DMS153 treated with DMSO at 0.1 percent for 48 hours (cell line): ENCODE results near the gene BTBD18.

Experiments
- DNase-seq: peaks from one replicate; lab custom pipeline; 2025; ENCODE audit not compliant: unreplicated experiment; lab: John Stamatoyannopoulos, UW

Gene BTBD18

GRCh38 chr11:57776577-57777210 is 25.1 kb upstream of the BTBD18 start:
- no peak for DNase-seq

DNA sequence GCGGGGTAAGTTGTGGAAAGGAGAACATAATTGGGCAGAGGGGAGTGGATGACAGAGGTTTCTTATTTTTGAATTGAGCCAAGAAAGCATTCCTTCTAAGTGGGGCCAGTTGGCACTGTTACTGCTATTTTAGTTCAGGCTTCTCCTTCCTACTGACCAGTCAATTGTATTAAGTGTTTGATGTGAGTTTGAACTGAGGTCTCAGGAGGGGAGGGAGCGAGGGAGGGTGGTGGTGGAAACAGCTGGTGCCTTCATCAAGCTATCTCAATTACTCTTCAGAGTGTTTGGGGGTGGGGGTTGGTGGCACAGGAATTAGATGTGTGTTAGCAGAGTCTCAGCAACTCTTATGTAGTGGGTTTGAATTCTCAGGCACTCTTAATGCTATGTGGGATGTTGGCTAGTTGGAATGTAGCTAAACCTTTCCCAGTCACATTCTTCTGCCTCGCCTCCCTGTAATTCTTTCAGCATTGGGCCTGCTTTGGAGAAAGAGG is 24.5 kb upstream of the BTBD18 start:
- no peak for DNase-seq

DNA sequence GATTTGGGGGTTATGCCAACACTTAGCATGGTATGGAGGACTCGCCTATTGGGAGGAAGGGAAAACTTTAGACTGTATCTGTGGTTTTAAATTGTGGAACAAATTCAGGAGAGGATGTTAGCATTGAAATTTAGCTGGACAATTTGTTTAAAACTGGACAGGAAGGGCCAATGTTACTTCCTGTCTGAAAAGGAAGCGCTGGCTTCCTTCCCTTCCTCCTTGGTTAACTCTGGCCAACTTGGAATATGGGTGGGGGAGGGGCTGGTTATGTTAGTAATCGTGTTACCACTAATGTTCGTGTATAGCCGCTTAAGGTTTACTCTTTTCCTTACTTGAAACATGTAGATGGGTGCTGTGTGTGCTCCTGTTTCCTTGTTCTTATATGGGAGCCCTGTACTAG is 23.9 kb upstream of the BTBD18 start:
- DNase-seq = no peak

DNA sequence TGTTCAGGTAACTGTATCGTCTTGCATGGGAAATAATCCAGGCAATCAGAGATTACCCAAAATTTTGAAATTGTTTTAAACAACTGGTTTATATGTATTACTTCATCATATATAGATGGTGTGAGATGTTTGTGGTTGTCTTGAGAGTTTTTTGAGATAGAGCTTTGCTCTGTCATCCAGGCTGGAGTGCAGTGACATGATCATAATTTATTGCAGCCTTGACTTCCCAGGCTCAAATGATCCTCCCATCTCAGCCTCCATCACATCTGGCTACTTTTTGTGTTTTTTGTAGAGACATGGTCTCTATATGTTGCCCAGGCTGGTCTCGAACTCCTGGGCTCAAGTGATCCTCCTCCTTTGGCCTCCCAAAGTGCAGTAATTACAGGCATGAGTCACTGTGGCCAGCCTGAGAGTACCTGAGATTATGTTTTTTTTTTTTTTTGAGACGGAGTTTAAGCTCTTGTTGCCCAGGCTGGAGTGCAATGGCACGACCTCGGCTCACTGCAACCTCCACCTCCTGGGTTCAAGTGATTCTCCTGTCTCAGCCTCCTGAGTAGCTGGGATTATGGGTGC is 21.5 kb upstream of the BTBD18 start:
- DNase-seq = no peak

DNA sequence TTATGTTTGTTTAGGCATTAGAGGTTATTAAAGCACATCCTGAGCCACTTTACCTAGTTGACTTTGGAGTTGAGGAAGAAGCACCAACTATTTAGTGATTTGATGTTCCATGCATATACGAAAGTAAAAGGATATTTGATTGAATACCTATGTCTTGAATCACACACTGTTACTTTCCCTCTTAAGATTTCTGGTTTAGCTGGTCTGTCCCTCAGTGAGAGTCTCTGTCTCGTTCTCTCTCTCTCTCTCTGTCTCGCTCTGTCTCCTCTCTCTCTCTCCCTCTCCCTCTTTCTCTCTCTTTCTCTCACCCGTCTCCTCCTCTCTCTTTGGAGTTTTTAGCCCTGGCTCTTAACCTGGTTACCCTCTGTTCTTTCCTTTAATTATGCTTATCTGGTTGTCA is 20.9 kb upstream of the BTBD18 start:
- DNase-seq = no peak

- no peak for DNase-seq
These were observed 19.7 kb upstream of the BTBD18 start for GRCh38 chr11:57771365-57771764.

- DNase-seq = no peak
These were observed 19.2 kb upstream of the BTBD18 start for GRCh38 chr11:57770793-57771192.

DNA sequence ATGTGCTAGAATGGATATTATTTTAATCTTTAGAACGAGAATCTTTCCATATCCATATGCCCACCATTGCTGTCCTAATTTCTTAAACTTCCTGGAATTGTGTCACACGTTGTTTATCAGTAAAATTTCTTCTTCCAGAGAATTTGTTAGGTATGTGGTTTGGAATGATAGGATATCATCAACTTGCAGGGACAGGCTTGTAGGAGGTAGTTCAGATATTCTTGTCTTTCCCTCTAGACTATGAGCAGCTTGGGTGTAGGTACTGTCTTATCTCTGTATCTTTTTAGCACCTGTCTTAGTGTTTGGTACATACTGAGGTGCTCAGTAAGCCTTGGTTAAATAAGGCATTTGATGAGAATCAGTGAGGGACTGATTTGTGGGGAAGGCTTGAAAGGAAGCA is 13.4 kb upstream of the BTBD18 start:
- no peak for DNase-seq

- no peak for DNase-seq
These were observed 12.9 kb upstream of the BTBD18 start for GRCh38 chr11:57764566-57764965.

GRCh38 chr11:57764021-57764420 is 12.4 kb upstream of the BTBD18 start:
- DNase-seq = no peak

DNA sequence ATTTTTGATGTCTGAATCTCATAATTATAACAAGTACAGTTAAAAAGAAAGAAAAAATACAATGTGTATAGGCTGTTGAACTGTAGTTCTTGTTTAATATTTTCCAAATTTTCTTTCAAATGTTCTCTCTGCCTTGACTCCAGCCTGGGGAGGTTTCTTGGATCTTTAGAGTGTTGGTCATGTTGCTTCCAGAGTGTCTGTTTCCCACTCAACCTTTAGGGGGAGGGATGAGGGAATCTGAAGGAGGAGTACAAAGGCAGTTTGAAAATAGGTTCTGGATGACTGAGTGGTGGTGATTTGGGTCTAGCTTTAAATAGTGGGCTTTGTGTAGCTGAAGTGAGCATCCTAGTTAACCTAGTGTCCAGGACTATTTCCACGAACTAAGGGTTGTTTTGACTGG is 11.9 kb upstream of the BTBD18 start:
- DNase-seq = no peak

DNA sequence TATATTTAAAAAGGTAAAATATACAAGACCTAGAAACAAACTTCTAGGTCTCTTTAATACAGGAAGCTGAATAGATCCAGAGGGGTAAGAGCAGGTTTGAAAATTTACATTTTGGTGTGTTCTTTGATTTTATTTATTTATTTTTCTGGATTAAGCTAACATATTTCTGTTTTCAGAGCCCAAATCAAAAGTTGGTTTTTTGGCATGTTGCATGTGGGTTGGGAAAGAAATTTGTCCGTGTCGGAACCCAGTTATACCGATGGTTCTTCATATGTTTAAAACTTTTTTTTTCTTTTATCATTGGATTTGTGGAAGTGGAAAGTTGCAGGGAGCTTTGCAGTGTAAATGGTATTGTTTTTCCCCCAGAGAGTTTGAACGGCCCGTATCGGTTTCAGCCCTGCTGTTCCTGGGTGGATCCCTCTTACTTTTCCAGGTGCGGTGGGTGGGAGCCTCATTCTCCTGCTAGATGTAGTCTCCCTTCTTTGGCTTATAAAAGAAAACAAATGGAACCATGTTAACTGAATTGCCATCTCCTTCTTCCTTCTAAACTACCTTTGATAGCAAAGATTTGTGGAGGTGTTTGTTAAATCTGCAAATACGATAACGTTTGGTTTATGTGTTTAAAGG is 10.7 kb upstream of the BTBD18 start:
- DNase-seq = no peak

DNA sequence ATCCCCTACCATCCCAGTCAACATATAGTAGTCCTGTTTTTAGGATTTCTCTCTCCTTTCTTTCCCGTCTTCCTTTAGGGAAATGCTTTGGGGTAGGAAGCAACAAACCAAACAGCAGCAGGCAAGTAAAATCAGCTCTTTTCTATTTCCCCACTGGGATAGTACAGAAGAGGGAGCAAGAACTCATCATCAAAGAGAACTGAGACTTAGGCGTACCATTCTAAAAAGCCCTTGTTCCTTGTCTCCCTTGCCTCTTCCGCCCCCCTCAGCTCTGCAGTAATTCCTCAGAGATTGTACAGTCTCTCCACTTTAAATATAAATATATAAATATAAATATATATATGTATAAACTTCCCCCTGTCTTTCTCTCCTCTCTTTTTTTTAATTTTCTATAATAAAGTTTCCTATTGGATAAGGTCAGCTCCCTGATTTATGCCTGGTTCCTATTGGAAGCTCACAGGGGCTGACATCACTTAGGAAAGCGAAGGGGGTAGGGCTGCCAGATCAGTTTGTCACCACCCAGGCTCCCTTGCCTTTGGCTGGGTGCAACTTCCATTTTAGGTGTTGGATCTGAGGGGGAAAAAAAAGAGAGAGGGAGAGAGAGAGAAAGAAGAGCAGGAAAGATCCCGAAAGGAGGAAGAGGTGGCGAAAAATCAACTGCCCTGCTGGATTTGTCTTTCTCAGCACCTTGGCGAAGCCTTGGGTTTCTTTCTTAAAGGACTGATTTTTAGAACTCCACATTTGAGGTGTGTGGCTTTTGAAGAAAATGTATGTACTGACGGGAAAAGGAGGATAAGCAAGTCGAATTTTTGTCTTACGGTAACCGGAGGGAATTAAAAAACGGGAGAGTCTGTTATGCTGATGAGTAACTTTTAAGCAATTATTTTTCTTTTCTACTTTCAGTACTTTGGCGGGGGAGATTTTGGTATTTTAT is 9.9 kb upstream of the BTBD18 start, which contains the start of gene CTNND1:
TSS of gene CTNND1 (plus strand) at position 502 of the 934 bp plus-strand sequence. CDS start 29,677 bp downstream, outside the sequence.
- DNase-seq = peak; percentile 93

DNA sequence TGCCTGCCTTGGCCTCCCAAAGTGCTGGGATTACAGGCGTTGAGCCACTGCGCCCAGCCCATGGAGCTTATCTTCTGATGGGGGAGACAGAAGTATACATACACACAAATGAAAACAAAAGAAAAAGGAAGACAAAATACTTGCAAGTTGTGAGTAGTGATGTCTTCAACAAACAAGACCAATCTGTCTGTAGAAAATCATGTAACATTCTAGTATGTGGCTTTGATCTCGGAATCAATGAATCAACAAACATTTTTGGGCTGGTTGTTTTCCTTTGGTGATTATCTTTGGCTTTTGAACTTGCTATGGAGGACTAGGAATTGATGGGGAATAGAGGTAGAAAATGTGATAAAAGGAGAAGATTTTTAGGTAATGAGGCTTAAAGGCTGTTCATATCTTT is 6.6 kb upstream of the BTBD18 start:
- no peak for DNase-seq

DNA sequence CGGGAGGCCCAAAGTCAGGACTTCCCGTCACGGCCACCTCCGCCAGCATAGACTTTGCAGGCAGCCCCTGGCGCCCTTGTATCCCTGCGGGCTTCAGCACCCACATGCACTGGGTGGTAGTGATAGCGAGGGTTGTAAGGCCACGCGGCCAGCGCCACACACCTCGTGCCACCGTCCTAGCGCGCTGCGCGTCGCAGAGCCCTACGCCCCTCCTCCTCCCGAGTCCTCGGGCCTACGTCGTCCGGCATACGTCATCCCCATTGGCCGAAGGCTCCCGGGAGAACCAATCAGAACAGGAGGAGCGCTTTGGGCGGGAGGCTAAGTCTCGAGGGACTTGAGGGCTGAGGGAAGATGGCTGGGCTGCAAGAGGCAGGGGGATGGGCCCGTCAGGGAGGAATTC is 1.3 kb upstream of the BTBD18 start:
- no peak for DNase-seq

GRCh38 chr11:57751176-57751575 is 443 bp downstream of the BTBD18 start:
- no peak for DNase-seq

DNA sequence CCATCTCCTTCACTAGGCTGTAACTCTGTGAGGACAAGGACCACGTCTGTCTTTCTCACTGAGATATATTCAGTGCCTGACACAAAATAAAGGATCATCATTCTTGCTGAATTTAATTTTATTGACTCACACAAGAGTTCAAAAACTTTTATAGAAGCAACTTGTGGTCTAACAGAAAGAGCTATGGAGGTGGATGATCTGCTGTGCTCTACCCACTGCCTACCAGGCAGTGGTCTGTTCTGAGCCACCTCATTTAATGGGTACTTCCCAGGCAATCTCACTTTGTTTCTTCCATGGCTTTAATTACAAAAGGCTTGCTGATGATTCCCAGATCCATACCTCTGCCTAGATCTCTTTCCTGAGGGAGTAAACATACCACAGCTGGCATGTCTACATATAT is 4.7 kb downstream of the BTBD18 start:
- DNase-seq = no peak

DNA sequence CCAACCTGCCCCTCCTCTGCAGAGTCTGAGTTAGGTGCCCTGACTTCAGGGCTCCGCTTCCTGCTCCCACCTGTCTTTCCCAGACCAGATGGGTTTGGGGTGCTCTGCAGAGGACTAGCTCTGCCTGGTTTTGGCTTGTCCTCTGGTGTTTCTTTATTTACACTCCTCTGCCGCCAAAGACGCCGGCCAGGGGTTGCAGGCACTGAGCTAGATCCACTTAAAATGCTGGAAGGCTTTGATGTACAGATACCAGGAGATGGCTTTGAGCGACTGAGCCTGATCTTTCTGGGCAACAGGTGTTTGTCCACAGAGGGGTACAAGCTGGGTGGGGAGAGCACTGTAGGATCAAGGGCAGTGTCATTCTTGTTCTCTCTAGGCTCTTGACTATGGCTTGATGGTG is 6.4 kb downstream of the BTBD18 start:
- DNase-seq = no peak

GRCh38 chr11:57744357-57744756 is 7.3 kb downstream of the BTBD18 start:
- DNase-seq = no peak

- no peak for DNase-seq
These were observed 9.5 kb downstream of the BTBD18 start for GRCh38 chr11:57742087-57742452.
